ENCODE results near the gene TCFL5.
"Not testable (repeated sequence)": the region's sequence is repeated elsewhere in the genome, so short reads cannot be mapped to it uniquely, and the experiment has no call there.

Gene TCFL5

GRCh38 chr20:62852841-62853240 lies 8.8 kb downstream of the TCFL5 start:
- no peak for DNase-seq

- no peak for DNase-seq
Measured at GRCh38 chr20:62852196-62852595, 9.4 kb downstream of the TCFL5 start.

DNA sequence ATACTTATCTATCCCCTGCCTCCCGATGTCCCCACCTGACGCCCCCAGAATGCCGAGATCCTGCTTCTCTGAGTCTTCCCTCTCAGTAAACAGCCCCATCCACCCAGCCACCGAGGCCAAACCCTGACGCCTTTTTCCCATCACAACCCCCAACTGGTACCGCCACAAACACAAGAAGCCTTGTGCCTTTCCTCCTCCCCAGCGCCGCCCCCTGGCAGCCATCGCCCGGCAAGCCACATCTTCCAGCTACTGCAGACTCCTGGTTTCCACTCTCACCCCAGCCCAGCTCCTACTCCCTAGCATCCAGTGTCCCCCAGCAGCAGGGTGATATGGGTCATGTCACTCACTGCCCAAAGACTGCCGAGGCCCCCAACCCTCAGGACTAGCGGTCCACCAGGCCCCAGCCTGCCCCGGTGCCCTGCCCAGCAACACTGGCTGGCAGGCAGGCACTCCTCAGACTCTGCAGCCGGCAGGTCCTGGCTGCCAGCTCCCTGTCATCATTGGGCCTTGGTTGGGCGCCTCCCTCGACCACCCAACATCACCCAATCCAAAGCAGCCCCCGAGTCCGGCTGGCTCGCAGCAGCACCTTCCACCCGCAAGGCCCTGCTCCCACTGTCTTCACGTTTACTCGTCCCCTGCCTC lies 11.2 kb downstream of the TCFL5 start:
- DNase-seq = no peak

DNA sequence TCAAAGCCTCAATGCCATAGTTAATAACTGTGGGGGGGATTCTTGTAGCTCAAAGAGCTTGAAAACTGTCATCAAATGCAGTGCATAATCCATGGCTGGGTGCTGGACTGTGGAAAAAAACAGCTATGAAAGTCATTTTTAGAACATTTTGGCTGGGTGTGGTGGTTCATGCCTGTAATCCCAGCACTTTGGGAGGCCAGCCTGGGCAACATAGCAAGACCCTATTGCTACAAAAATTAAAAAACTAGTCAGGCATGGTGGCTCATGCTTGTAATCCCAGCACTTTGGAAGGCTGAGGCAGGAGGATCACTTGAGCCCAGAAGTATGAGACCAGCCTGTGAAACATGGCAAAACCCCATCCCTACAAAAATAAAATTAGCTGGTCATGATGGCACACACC lies 12.2 kb downstream of the TCFL5 start:
- no peak for DNase-seq

- not testable (repeated sequence) for DNase-seq
Measured at GRCh38 chr20:62848917-62849316, 12.7 kb downstream of the TCFL5 start.

DNA sequence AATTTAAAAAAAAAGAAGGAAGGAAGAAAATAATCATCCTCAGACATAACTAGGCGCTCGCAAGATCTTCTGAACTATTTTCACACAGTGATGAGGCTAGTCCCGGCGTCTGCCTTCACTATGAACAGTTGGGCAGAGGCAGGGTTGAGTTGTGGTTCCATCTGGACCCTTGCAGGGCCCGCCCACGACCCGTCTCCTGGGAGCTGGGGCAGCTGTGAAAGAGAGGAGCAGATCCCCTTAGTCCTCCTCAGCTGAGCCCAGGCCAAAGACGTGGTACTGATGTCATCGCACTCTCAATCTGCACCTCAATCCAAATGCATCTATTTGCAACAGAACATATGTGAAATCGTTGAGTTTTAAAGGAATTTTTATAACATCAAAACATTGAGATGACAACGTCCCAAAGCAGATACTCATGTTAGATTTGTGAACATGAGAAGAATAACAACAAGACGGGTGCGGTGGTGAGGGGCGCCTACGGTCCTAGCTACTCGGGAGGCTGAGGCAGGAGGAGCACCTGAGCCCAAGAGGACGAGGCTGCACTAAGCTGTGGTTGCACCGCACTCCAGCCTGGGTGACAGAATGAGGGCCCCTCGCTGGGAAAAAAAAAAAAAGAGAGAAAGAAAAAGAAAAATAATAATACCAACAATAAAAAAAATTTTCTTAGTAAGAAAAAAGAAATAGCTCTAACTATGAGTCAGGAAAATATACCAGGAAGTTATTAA lies 15.3 kb downstream of the TCFL5 start:
- no peak for DNase-seq

DNA sequence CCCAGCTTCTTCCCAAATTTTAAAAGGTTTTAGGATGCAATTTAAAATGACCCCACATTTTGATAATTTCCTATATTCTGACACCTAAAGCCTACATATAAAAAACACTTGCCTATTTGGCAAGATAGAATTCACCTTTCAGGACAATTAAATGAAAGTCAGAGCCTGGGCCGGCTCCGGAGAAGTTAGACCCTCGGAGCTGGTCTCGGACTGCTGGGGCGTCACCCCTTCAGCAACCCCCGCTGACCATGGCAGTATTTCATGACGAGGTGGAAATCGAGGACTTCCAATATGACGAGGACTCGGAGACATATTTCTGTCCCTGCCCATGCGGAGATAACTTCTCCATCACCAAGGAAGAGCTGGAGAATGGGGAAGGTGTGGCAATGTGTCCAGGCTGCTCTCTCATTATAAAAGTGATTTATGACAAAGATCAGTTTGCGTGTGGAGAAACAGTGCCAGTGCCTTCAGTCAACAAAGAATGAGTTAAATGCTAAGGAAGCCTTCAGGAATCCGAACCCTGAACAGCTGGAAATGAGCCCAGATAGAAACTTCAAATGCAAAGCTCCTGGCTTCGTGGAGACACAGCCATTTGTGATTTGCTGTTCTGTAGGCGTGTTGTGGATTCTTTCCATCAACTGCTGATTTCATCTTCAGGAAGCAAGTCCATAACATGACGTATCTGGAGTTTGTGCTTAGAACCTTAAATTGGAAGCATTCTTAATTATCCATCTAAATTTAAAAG lies 16.0 kb downstream of the TCFL5 start:
- DNase-seq = no peak

DNA sequence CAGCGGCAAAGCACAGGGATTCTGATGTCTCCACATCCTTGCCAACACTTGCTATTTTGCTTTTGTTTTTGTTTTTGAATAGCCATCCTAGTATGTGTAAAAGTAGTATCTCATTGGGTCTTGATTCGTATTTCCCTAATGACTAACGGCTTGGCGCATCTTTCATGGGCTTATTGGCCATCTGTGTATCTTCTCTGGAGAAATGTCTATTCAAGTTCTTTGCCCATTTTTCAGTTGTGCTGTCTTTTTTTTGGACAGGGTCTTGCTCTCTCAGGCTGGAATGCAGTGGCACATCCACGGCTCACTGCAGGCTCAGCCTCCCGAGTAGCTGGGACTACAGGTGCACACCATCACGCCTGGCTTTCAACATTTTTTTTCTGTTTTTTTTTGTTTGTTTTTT lies 17.4 kb downstream of the TCFL5 start:
- DNase-seq = no peak

DNA sequence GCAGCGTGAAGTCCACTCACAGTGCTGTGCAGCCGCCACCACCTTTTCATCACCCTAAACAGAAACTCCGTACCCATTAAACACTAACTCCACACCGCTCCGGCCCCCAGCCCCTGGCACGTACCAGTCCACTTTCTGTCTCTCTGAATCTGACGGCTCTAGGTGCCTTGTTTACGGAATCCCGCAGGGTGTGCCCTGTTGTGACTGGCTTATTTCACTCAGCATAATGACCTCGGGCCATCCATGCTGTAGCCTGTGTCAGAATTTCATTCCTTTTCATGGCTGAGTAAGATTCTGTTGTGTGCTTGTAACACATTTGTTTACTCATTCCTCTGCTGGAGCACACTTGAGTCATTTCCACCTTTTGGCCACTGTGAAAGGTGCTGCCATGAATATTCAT lies 18.0 kb downstream of the TCFL5 start:
- DNase-seq = no peak

GRCh38 chr20:62841705-62842212 lies 19.9 kb downstream of the TCFL5 start:
- DNase-seq = no peak

DNA sequence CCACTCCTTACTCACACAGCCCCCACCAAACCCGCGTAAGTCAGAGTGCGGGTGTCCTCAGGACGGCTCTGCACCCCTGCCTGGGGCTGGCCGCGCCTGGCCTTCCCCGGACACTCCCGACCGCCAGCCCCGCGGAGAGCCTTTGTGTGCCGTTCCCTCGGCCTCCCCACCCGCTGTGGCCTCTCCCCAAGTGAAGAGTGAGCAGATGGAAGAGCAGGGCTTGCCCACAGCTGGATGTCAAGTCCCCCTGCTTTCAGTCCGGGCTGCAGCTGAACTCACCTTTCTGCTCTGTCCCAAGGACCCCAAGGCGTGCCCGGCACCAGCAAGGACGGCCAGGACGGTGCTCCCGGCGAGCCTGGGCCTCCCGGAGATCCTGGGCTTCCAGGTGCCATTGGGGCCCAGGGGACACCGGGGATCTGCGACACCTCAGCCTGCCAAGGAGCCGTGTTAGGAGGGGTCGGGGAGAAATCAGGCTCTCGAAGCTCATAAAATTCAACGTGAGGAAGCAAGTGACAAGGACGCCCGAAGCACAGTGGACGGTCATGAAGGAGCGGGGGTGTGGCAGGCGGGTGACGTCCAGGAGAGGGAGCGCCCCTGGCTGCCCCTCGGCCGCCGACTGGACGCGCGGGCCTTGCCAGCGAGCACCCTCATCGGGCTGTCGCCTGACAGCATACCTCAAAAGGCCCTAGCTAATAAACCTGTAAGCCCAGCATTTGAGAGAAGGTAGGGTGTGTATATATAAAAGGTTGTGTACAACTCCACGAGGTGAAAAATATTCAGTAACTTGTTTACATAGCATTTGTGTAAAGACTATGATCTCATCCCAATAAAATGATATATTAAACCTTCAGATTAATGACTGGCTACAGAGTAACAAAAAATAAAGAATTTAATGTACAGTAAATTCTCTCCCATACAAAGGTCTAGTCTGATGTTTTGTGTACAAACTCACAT lies 21.1 kb downstream of the TCFL5 start:
- DNase-seq = no peak

GRCh38 chr20:62839816-62840215 lies 21.8 kb downstream of the TCFL5 start:
- DNase-seq = no peak

DNA sequence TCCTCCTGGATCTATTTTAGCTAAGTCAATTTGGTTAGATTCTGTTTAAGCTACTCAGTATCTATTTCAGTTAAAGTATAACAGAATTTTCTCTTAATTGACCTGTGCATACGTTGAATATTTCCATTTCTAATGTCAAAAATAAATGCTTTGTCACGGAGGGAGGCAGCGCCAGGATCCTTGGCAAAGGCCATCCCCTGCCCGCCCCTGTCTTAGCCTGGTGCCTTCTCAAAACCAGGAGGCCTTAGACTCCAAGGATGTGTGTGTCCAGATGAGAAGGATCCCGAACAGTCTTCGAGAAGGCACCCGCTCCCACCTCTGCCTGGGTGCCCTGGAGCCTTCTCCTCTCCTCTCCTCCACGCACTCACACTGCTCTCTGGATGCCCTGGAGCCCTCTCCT lies 22.4 kb downstream of the TCFL5 start:
- no peak for DNase-seq

GRCh38 chr20:62838128-62838891 lies 23.3 kb downstream of the TCFL5 start:
- peak in 1 of 2 experiments; percentile 34 for DNase-seq

DNA sequence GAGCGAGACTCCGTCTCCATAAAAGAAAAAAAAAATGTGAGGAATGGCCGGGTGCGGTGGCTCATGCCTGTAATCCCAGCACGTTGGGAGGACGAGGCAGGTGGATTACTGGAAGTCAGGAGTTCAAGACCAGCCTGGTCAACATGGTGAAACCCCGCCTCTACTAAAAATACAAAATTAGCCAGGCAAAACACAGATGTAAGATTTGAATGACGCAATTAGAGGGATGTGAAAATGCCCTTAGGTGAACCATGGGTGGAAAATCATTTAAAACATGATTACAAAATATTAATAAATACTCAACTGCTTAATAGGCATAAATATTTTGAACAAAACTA lies 23.9 kb downstream of the TCFL5 start:
- no peak for DNase-seq

DNA sequence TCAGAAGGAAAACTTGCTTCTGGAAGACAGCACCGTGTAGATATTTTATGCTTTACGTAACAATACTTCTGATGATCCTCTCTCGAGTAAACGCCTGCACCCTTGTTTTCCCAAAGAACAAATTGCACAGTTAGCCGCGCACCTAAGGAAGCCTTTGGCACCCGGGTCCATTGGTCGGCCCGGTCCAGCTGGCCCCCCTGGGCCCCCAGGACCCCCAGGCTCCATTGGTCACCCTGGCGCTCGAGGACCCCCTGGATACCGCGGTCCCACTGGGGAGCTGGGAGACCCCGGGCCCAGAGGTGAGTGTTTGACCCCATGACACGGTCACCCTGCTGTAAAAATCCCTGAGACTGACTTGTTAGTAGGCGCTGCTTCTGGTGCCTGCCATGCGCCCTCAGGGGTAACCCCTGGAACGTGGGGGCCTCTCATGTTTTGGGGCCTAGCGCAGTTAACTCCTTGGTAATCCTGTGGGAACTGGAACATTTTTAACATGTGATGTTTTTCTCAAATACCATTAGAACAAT lies 24.6 kb downstream of the TCFL5 start:
- no peak for DNase-seq

GRCh38 chr20:62835931-62836861 lies 25.4 kb downstream of the TCFL5 start:
- no peak for DNase-seq

- DNase-seq = no peak
Measured at GRCh38 chr20:62834967-62835730, 26.5 kb downstream of the TCFL5 start.

DNA sequence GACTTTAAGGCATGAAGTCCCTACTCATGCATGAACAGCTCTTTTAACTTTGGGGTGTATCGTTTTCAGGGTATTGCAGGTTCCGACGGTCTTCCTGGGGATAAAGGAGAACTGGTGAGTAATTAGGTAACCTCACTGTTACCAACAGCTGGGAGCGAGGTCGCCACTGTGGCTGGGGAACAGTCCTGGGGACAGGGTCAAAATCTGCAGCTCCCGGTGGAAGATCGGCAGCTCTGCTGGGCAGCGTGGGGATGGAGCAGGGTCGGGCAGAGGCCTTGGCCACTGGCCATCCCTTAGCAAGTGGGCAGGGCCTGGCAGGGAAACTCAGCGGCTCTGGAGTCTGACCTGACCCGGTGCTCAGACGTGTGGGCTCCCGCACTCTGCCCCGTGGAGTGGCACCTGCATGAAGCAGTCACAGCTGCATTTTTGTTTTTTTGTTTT lies 28.7 kb downstream of the TCFL5 start:
- DNase-seq = no peak

All from NCI-H2081 (cell line).